Femur (tissue), 1 donor: ENCODE results near the gene SMOC2.
A peak's percentile ranks its signal among the peaks of the same experiment; 100 is the strongest.

Experiments
- DNase-seq: peaks from one replicate; pipeline ENCODE4 v3.0.0-alpha.2; 2017

The SMOC2 gene

DNA sequence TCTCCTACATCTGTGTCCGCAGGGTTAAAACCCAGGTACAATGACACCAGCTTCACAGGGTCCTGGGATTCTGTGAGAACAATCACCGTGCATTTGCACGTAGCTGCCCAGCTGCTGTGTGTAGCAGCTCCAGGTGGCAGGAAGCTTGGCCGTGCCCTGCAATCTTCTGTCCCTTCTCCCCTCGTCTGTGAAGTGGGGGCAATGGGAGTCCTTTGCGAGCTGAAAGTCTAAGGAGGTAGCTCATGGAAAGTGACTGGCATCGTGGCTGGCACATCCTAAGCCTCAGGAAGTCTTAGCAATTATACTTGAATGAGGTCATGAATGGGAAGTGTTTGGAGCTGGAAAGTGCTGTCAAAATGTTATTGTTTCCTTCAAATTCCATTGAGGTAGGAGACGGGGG is 137.1 kb downstream of the SMOC2 start:
- no peak for DNase-seq

GRCh38 chr6:168581236-168581635 is 140.3 kb downstream of the SMOC2 start:
- DNase-seq, result no peak

DNA sequence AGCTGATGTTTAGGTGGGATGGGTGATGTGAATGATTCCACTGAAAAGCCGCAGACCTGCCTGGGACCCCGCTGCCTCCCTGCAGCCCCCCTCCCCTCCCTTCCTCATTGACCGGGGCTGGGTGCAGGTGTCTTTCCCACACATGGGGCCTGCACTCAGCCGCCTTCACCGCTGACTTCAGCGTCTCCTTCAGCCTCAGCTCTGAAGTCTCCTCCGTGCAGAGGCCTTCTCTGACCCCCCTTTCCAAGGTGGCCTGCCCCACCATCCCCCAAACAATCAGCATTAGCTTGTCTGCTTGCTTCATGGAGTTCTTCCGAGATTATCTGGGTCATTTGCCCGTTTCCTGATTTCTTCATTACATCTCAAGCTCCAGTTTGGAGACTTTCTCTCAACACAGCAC is 140.7 kb downstream of the SMOC2 start:
- DNase-seq, result no peak

DNA sequence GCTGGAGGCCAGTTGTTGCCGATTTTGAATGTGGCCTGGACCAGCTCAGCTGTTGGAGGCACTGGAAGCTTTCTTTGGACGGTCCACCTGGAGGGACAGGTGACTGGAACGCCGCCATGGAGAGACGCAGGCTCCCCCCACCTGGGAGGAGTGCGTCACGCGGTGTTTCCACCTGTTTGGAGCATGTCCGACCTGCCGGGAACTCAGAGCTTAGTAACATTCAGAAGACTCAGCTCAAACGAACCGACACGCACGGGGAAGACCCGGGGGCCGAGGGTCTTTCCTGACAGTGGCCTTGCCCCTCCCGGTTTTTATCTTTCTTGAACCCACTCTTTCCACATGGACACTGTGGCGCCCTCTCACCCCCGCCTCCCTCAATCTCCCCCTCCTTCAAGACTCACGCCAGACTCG is 141.6 kb downstream of the SMOC2 start:
- no peak for DNase-seq

- no peak for DNase-seq
Measured at GRCh38 chr6:168583126-168583525, 142.1 kb downstream of the SMOC2 start.

DNA sequence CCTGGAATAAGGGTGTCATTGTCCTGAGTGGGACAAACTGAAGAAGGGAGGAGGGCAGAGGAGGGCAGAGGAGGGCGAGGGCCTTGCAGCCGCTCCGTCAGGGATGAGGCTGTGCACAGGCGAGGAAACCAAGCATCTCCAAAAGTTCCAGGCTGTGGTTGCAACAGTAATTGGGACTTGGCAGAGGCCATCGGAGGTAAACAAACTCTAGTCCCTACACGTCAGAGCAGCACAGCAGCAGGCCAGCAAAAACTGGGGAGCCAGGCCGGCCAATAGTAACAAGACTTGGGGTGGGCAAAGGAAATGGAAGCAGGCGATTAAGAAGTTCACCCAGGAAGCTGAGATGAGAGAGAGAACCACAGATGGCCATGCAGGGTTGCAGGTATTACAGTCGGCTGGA is 142.8 kb downstream of the SMOC2 start:
- no peak for DNase-seq

DNA sequence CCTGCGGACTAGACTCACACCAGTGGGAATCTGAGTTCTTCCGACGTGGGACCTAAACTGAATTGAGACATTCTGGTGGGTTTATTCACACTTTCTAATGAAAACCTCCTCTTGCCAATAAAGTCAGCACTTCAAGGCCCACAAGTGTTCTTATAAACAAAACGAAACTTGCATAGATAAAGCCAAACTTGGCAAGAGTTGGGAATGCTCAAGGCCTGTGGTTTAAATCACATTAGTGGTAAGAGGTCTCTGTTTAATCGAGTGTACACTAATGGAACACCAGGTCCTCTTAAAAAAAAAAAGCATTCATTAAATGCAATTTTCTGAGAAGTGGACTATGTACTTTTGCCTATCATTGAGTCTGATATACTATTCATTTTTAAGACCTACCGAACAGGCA is 143.3 kb downstream of the SMOC2 start:
- DNase-seq, result no peak

DNA sequence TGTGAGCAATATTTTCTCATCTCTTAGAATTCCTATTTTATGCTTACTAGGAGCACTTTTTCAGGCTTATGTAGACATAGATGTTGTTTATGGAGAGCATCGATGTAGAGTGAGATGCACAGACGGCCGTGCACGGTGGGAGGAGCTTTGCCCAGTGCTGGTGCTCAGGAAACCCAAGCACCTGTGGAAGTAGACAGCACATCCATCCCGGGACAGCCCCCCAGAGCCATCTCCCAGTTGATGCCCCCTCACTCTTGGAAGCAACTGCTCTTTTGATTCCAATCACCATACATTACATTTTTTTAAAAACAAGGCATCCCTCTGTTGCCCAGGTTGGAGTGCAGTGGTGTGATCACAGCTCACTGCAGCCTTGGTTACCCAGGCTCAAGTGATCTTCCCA is 143.7 kb downstream of the SMOC2 start:
- no peak for DNase-seq

- no peak for DNase-seq
Measured at GRCh38 chr6:168585441-168585840, 144.5 kb downstream of the SMOC2 start.

- no peak for DNase-seq
Measured at GRCh38 chr6:168589275-168589674, 148.3 kb downstream of the SMOC2 start.

GRCh38 chr6:168590406-168590805 is 149.4 kb downstream of the SMOC2 start:
- DNase-seq, result no peak

DNA sequence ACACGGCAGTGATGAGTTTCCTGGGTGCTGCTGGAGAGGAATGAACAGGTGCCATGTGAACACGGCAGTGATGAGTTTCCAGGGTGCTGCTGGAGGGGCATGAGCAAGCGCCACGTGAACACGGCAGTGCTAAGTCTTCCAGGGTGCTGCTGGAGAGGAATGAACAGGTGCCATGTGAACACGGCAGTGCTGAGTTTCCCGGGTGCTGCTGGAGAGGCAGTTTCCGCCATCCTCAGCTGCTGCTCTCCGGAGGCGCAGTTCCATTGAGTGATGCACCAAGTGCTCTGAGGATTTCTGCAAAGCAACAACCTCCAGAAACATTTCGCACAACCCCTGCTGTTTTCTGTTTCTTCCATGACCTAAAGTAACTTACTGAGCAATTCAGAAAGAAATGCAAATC is 155.4 kb downstream of the SMOC2 start:
- DNase-seq, result no peak

- DNase-seq, result no peak
Measured at GRCh38 chr6:168597471-168597875, 156.5 kb downstream of the SMOC2 start.

DNA sequence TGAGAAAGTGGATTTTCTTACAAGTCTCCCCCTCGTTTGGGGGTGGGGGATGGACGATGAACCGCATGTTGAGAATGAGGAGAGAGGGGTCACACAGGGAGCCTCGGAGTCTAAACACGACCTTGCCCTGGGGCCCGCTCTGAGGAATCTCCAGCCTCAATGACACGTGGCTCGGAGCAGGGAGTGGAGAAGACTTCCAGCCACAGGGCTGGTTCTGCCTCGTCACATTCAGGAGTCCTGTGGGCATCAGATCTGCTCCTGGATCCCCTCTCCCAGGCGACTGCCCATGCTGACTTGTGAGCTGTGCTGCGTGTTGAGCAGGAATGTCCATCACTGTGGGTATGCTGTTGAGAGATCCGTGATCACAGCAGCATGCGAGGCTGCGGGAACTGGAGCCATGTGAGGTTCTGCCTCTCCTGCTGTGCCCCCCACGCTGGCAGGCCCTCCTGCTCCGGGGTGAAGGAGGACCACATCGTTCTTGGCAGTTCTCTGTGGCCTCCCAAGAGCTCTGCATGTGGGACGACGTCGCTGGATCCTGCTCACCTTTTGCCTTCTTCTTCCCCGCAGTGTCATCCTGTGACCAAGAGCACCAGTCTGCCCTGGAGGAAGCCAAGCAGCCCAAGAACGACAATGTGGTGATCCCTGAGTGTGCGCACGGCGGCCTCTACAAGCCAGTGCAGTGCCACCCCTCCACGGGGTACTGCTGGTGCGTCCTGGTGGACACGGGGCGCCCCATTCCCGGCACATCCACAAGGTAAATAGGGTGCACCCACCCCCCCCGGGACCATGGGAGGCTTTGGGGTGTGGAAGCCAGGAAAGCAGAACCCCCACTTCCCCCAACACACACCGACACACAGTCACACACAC is 157.5 kb downstream of the SMOC2 start:
- DNase-seq, result peak; percentile 12

DNA sequence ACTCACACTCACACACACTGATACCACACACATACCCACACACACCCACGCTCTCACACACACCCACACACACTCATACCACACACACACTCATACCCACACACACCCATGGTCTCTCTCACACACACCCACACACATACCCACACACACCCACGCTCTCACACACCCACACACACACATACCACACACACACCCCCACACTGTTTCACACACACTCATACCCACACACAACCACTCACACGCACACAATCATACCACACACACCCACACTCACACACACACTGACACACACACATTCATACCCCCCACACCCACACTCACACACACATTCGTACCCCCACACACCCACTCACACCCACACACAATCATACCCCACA is 158.1 kb downstream of the SMOC2 start:
- DNase-seq, result no peak

- no peak for DNase-seq
Measured at GRCh38 chr6:168599769-168600330, 158.9 kb downstream of the SMOC2 start.

GRCh38 chr6:168600381-168600780 is 159.4 kb downstream of the SMOC2 start:
- no peak for DNase-seq

- no peak for DNase-seq
Measured at GRCh38 chr6:168601111-168601510, 160.1 kb downstream of the SMOC2 start.

DNA sequence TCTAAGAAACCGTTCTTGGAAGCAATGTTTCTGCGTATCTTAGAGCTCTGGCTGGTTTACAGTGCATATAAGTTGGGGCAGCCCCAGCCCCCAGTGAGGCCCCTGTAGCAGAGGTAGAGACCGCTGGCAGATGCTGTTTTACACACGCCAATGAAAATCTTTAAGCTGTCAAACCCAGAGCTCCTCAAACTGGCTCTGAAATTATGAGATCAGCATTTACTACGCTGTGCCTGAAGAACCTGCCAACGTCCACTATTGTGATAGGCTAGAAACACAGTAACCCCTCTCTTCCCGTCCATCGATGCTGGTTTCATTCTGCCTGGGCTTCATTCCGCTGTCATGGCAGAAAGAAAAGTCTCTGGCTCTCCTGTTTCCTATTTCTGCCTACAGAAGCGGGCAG is 160.6 kb downstream of the SMOC2 start:
- peak; percentile 69 for DNase-seq

GRCh38 chr6:168602576-168602975 is 161.6 kb downstream of the SMOC2 start:
- no peak for DNase-seq

DNA sequence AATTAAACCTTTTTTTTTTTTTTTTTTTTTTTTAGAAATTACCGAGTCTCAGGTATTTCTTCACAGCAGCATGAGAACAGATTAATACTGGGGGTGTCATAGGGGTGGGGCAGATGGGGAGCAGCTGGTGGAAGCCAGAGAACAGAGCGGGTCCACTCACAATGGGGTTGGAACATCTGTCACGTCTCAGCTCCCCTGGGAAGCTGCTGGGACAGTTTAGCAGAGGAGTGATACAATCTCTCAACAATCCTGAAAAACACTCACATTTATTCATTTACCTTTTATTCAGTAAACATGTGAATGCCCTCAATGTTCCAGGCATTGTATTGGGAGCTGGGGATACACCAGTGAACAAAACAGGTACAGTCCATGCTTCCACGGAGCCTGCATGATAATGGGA is 162.2 kb downstream of the SMOC2 start:
- DNase-seq, result no peak

DNA sequence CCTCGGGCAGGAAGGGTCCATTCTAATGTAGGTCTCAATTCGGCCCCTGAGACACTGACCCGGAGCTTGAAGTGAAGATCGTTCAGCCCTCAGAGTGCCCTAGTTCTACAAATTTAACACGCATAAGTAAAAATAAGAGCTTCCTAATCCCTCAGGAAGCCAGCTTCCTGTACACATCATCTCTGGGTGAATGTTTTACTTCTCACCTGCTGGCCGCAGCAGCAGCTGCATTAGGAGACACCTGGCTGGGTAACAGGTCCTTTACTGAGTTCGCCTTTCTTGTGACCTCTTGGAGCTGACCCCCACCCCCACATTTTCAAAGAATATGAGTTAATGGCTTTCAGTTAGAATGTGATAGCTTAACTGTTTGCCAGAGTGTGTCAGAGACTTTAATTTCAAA is 165.0 kb downstream of the SMOC2 start:
- no peak for DNase-seq

DNA sequence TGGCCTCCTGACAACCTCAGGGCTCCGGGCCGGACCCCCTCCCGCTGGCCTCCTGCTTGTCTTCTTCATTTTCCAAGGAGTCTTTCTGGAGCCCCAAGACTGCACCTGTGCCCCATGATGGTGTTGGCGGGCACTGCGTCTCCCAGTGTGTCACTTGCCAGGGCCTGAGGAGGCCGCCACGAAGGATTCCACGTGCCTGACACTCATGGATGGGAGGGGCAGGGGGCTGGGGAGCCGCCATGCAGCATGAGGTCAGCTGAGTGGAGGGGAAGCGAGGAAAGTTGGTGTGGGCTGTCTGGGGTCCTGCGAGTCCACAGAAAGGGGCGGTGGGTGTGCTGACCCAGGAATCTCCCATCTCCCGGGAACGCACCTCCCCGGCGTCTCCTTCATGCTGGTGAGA is 165.7 kb downstream of the SMOC2 start:
- no peak for DNase-seq

DNA sequence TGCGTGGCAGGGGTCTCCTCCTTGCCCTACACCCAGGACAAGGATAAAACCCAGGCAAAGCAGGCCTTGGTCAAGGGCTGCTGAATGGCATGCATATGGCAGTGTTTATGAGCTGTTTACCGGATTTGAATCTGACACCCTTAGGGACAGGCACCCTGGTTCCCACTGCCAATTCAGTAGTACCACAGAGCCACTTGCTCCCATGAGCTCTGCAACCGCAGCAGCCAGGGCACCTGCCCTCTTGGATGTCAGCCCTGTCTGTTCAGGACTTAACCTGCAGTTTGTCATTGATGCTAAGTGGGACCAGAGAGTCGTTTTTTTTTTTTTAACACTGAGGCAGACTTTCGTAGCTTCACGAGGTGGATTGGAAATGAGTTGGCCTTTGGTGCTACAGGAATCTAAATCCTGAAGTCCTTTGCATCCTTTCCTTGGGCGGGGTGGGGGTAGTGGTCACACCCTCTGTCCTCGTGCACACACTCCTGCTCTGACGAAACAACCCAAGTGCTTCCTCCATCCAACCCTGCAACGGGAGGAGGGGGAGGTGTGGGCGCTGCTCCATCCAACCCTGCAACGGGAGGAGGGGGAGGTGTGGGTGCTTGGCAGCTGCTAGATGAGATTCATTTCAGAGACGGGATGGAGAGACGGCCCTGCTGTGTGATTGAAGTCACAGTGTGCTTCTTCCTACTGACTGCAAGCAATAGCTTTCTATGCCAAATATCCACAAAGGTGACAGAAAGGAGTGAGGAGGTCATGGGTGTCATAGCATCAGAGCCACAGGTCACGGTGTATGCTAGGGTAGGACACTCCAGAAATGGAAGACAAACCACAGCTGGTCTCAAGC is 166.5 kb downstream of the SMOC2 start:
- DNase-seq, result no peak
